Measurements from ENCODE around the gene TMEM150B. TPM values are rescaled to one million over a fixed set of nuclear protein-coding genes. Genes with fewer than 3 reads are reported as not detected.

The TMEM150B gene
- total and polyA plus RNA-seq, 2 experiments from 2014 or later, result not detected

GRCh38 chr19:55311397-55311796 lies 13.7 kb downstream of the TMEM150B start:
- Histone ChIP-seq H3K4me1 (ENCODE audit: low read depth) (no peaks in the 10 kb centered on the region), H3K4me3 (no peak overlapping the region), H3K9me3 (ENCODE audit: low read depth) (no peaks in the 10 kb centered on the region), H3K36me3 (peaks cover 14% of the 10 kb centered on the region), H3K27ac (no peak overlapping the region), H3K27me3 (no peaks in the 10 kb centered on the region)
- TF ChIP-seq CTCF (IDR thresholded peaks at IDR 0.05; ENCODE audit: low read depth, low read length), result no peak
- no peak for DNase-seq (ENCODE audit: low read depth in 1 of 2, low spot score in 1 of 2)

DNA sequence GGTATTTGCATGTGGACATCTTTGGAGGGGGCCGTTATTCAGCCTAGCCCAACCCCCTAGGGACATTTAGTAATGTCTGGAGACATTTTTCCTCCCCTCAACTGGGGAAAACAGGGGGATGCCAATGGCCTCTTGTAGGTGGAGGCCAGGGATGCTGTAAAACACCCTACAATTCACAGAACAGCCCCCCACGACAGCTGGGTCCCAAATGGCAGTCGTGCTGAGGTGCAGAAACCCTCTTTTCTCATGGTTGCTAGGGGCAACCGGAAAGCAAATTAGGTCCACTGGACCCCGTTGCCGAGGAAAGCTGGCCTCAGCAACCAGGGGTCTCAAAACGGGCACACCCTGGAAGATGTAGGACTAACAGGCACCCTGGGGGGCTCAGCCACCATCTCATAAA lies 14.6 kb downstream of the TMEM150B start:
- Histone ChIP-seq H3K27me3 (no peaks in the 10 kb centered on the region), H3K4me1 (ENCODE audit: low read depth) (no peaks in the 10 kb centered on the region), H3K27ac (no peak overlapping the region), H3K4me3 (no peak overlapping the region), H3K36me3 (peaks cover 21% of the 10 kb centered on the region), H3K9me3 (ENCODE audit: low read depth) (no peaks in the 10 kb centered on the region)
- no peak for TF ChIP-seq CTCF (IDR thresholded peaks at IDR 0.05; ENCODE audit: low read depth, low read length)
- DNase-seq (ENCODE audit: low read depth in 1 of 2, low spot score in 1 of 2), result no peak

GRCh38 chr19:55309448-55309847 lies 15.7 kb downstream of the TMEM150B start:
- TF ChIP-seq CTCF (IDR thresholded peaks at IDR 0.05; ENCODE audit: low read depth, low read length), result no peak
- Histone ChIP-seq H3K36me3 (peaks cover 22% of the 10 kb centered on the region), H3K4me1 (ENCODE audit: low read depth) (no peaks in the 10 kb centered on the region), H3K27ac (no peak overlapping the region), H3K27me3 (no peaks in the 10 kb centered on the region), H3K9me3 (ENCODE audit: low read depth) (no peaks in the 10 kb centered on the region), H3K4me3 (no peak overlapping the region)
- no peak for DNase-seq (ENCODE audit: low read depth in 1 of 2, low spot score in 1 of 2)

DNA sequence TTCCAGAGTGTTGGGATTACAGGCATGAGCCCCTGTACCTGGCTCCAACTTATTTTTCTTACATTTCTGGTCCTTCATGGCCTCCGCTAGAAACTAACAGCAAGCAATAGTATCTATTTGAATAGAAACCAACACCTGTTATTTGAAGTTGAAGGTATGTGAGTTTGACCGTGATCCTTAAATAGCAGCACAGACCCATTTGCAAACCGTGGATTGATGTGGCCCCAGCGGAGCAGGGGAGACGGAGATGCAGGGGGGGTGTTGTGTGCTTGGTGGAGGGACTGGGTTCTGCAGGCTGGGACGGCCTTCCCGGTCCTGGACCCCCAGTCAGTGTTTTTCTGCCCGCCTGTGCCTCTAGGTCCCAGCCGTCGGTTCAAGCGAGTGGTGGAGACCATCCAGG lies 16.9 kb downstream of the TMEM150B start:
- H3K9me3 ChIP-seq (ENCODE audit: low read depth), result no peaks in the 10 kb centered on the region
- DNase-seq (ENCODE audit: low read depth in 1 of 2, low spot score in 1 of 2), result no peak

DNA sequence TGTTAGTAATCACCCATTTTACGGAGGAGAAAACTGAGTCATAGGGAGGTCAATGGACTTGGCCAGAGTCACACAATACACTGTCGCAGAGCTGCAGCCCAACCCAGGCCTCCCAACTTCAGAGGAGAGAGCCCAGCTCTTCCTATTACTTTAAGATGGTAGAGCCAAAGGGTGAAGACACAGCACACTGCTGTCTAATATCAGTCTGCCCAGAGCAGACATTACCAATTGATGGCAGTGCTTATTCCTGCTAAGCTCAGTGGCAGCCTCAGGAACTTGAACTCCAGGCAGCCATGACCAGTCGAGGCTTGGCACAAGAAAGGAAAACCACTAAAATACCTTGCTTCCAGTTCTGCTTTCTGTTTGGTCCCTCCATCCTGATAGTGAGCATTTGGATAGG lies 18.4 kb downstream of the TMEM150B start:
- Histone ChIP-seq H3K27me3 (no peaks in the 10 kb centered on the region), H3K4me1 (ENCODE audit: low read depth) (no peaks in the 10 kb centered on the region), H3K9me3 (ENCODE audit: low read depth) (no peaks in the 10 kb centered on the region), H3K4me3 (no peak overlapping the region), H3K36me3 (peaks cover 37% of the 10 kb centered on the region), H3K27ac (no peak overlapping the region)
- TF ChIP-seq CTCF (IDR thresholded peaks at IDR 0.05; ENCODE audit: low read depth, low read length), result no peak
- DNase-seq (ENCODE audit: low read depth in 1 of 2, low spot score in 1 of 2), result no peak

More for the DNA sequence above, 16.9 kb downstream of the TMEM150B start:
- H3K4me1 ChIP-seq (ENCODE audit: low read depth), result no peaks in the 10 kb centered on the region
- H3K27me3 ChIP-seq, result no peaks in the 10 kb centered on the region
- H3K4me3 ChIP-seq, result no peak overlapping the region
- H3K27ac ChIP-seq, result no peak overlapping the region
- TF ChIP-seq CTCF (IDR thresholded peaks at IDR 0.05; ENCODE audit: low read depth, low read length), result no peak
- peaks cover 31% of the 10 kb centered on the region for H3K36me3 ChIP-seq
